Endothelial cell of umbilical vein (primary cell): ENCODE data around the gene ADORA2B.

ENCODE experiments used
- EZH2 ChIP-seq: IDR thresholded peaks from 2 replicates; pipeline ENCODE4 v1.6.1; 2012; ENCODE audit warnings: borderline replicate concordance, low read depth, mild to moderate bottlenecking, moderate library complexity, low read length, inconsistent platforms; ENCODE audit not compliant: severe bottlenecking
- POLR2AphosphoS5 ChIP-seq: IDR thresholded peaks from 2 replicates; pipeline ENCODE4 v1.6.1; 2012; ENCODE audit warnings: low read depth, mild to moderate bottlenecking, control low read depth, low read length, moderate library complexity; ENCODE audit not compliant: insufficient read depth
- TF ChIP-seq, protein P1 (sequence below), 2 donors: IDR thresholded peaks; 1 replicate in 1 of 2; 2 replicates in 1 of 2; pipeline ENCODE4 v1.5.1; 2011; ENCODE audit warnings: low read length in 2 of 2, mild to moderate bottlenecking in 2 of 2, moderate library complexity in 2 of 2, control low read depth in 1 of 2, inconsistent platforms in 1 of 2, low read depth in 1 of 2; ENCODE audit not compliant: insufficient read depth in 1 of 2; ENCODE audit errors: extremely low read depth in 1 of 2

- TF ChIP-seq, protein P1, sequence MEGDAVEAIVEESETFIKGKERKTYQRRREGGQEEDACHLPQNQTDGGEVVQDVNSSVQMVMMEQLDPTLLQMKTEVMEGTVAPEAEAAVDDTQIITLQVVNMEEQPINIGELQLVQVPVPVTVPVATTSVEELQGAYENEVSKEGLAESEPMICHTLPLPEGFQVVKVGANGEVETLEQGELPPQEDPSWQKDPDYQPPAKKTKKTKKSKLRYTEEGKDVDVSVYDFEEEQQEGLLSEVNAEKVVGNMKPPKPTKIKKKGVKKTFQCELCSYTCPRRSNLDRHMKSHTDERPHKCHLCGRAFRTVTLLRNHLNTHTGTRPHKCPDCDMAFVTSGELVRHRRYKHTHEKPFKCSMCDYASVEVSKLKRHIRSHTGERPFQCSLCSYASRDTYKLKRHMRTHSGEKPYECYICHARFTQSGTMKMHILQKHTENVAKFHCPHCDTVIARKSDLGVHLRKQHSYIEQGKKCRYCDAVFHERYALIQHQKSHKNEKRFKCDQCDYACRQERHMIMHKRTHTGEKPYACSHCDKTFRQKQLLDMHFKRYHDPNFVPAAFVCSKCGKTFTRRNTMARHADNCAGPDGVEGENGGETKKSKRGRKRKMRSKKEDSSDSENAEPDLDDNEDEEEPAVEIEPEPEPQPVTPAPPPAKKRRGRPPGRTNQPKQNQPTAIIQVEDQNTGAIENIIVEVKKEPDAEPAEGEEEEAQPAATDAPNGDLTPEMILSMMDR (IDR thresholded peaks at IDR 0.05; ENCODE audit: extremely low read depth in 1 of 2, insufficient read depth in 1 of 2, low read depth in 1 of 2, low read length in 2 of 2) = no peak
- TF ChIP-seq POLR2AphosphoS5 (no peak), EZH2 (no peak)
Measured at GRCh38 chr17:15998031-15998562, 53.2 kb downstream of the ADORA2B start.
